IMR-90 (cell line): ENCODE data around the gene FBXW12. TPM values are rescaled to one million over a fixed set of nuclear protein-coding genes. Genes with fewer than 3 reads are reported as not detected.

ENCODE experiments used
- ATAC-seq: fragments of 200-7000 bp; cut with Tn5 transposase; 2 replicates; pipeline ENCODE4 v1.9.1; 2020; ENCODE audit warnings: low read depth, mild to moderate bottlenecking, moderate library complexity
- BruUV-seq: library from RNA; stranded (reverse); fragments of 400-500 nt; replicated peaks from 2 replicates; lab custom pipeline; 2021; lab: Mats Ljungman, UMichigan
- CTCF ChIA-PET: fragments of 300-600 bp; formaldehyde crosslinking; extraction: SDS; loops from one replicate; lab custom pipeline; 2021; ENCODE audit warnings: antibody characterized with exemption; lab: Yijun Ruan, JAX
- POLR2A ChIA-PET: fragments of 300-600 bp; sonication (Branson Sonifier 250); formaldehyde crosslinking; loops from one replicate; lab custom pipeline; 2022; ENCODE audit warnings: antibody characterized with exemption; ENCODE audit not compliant: unreplicated experiment; lab: Charles Lee
- DNase-seq: peaks from one replicate; pipeline ENCODE4 v3.0.0; 2013
- H2AFZ ChIP-seq: replicated peaks from 2 replicates; pipeline ENCODE3; 2013; ENCODE audit warnings: low read length, mild to moderate bottlenecking; ENCODE audit not compliant: poor library complexity
- H2AK5ac ChIP-seq: 2 replicates; pipeline ENCODE4 v1.6.1; 2013; ENCODE audit warnings: low read depth, low read length, inconsistent platforms
- H2AK9ac ChIP-seq: replicated peaks from 2 replicates; pipeline ENCODE3; 2013; ENCODE audit warnings: mild to moderate bottlenecking, low read depth, low read length, moderate library complexity; ENCODE audit not compliant: poor library complexity
- H2BK120ac ChIP-seq: 2 replicates; pipeline ENCODE4 v1.6.1; 2013; ENCODE audit warnings: low read depth, low read length, inconsistent platforms
- H2BK15ac ChIP-seq: 3 replicates; pipeline ENCODE4 v1.6.1; 2013; ENCODE audit warnings: low read depth, low read length, inconsistent platforms
- H2BK20ac ChIP-seq: 2 replicates; pipeline ENCODE4 v1.6.1; 2013; ENCODE audit warnings: low read depth, mild to moderate bottlenecking, inconsistent platforms, low read length, moderate library complexity
- H2BK5ac ChIP-seq: 2 replicates; pipeline ENCODE4 v1.6.1; 2013; ENCODE audit warnings: mild to moderate bottlenecking, low read depth, low read length, inconsistent platforms; ENCODE audit not compliant: poor library complexity, severe bottlenecking
- H3K14ac ChIP-seq: replicated peaks from 2 replicates; pipeline ENCODE4 v1.6.1; 2013; ENCODE audit warnings: low read depth, low read length, inconsistent platforms
- H3K18ac ChIP-seq: 2 replicates; pipeline ENCODE4 v1.6.1; 2013; ENCODE audit warnings: low read depth, low read length, control low read depth
- H3K23ac ChIP-seq: 2 replicates; pipeline ENCODE4 v1.6.1; 2013; ENCODE audit warnings: low read depth, low read length, inconsistent platforms
- H3K27ac ChIP-seq: 2 replicates; pipeline ENCODE4 v1.5.1; 2013; ENCODE audit warnings: mild to moderate bottlenecking, control low read depth, low read length; ENCODE audit not compliant: insufficient read depth
- H3K27me3 ChIP-seq: 2 replicates; pipeline ENCODE4 v1.6.1; 2013; ENCODE audit warnings: low read length; ENCODE audit not compliant: control insufficient read depth, insufficient read depth
- H3K36me3 ChIP-seq: 2 replicates; pipeline ENCODE4 v1.6.1; 2013; ENCODE audit warnings: low read length, mixed read lengths; ENCODE audit not compliant: control insufficient read depth, insufficient read depth
- H3K4ac ChIP-seq: 2 replicates; pipeline ENCODE4 v1.6.1; 2013; ENCODE audit warnings: low read depth, low read length, inconsistent platforms
- H3K4me1 ChIP-seq: 2 replicates; pipeline ENCODE4 v1.6.1; 2013; ENCODE audit warnings: low read length, mixed read lengths; ENCODE audit not compliant: control insufficient read depth, insufficient read depth
- H3K4me2 ChIP-seq: 2 replicates; pipeline ENCODE4 v1.6.1; 2013; ENCODE audit warnings: low read depth, mild to moderate bottlenecking, control low read depth, low read length, moderate library complexity
- H3K4me3 ChIP-seq: 2 replicates; pipeline ENCODE4 v1.5.1; 2013; ENCODE audit warnings: low read depth, mild to moderate bottlenecking, control low read depth, low read length, moderate library complexity; ENCODE audit not compliant: insufficient read depth
- H3K56ac ChIP-seq: 2 replicates; pipeline ENCODE4 v1.6.1; 2013; ENCODE audit warnings: low read length, inconsistent platforms; ENCODE audit not compliant: insufficient read depth; ENCODE audit errors: extremely low read depth
- H3K79me1 ChIP-seq, 2 experiments: 2 replicates each; pipeline ENCODE4 v1.6.1; 2013; ENCODE audit warnings: low read length in 2 of 2, inconsistent platforms in 1 of 2, low read depth in 1 of 2
- H3K9ac ChIP-seq: 2 replicates; pipeline ENCODE4 v1.6.1; 2013; ENCODE audit warnings: low read depth, low read length, control low read depth
- H3K9me1 ChIP-seq: 2 replicates; pipeline ENCODE4 v1.6.1; 2013; ENCODE audit warnings: low read length, inconsistent platforms; ENCODE audit not compliant: insufficient read depth
- H3K9me3 ChIP-seq: 2 replicates; pipeline ENCODE4 v1.6.1; 2013; ENCODE audit warnings: low read length; ENCODE audit not compliant: control insufficient read depth, insufficient read depth
- H4K20me1 ChIP-seq: 2 replicates; pipeline ENCODE4 v1.6.1; 2013; ENCODE audit warnings: low read length, inconsistent platforms; ENCODE audit not compliant: insufficient read depth
- H4K5ac ChIP-seq: 2 replicates; pipeline ENCODE4 v1.6.1; 2013; ENCODE audit warnings: mild to moderate bottlenecking, low read depth, low read length, control low read depth
- H4K8ac ChIP-seq, 2 experiments: 2 replicates each; pipeline ENCODE4 v1.6.1; 2013; ENCODE audit warnings: low read depth in 2 of 2, low read length in 2 of 2, control low read depth in 1 of 2, inconsistent platforms in 1 of 2
- H4K91ac ChIP-seq: 2 replicates; pipeline ENCODE4 v1.6.1; 2013; ENCODE audit warnings: low read depth, low read length, inconsistent platforms; ENCODE audit not compliant: insufficient read depth
- FOS ChIP-seq: fragments of 150-350 bp; IDR thresholded peaks from 2 replicates; pipeline ENCODE4 v1.6.1; 2016; ENCODE audit warnings: low read depth, low read length
- RAD21 ChIP-seq: IDR thresholded peaks from 2 replicates; pipeline ENCODE4 v1.6.1; 2012; ENCODE audit warnings: low read length, improper control_type of control experiment
- WGBS, 2 experiments: methylation state at CpG; one replicate each; pipeline versions ENCODE4 v1.1.5 to v1.1.7; 2013; ENCODE audit warnings: missing lambda C conversion rate in 2 of 2; ENCODE audit not compliant: insufficient read length in 1 of 2; ENCODE audit errors: extremely low coverage in 2 of 2; 5-methylcytosine and 5-hydroxymethylcytosine counted together
- dilution Hi-C: fragments of 300-500 bp; cut with HindIII; formaldehyde crosslinking; loops from one replicate; pipeline ENCODE4 v1.14.3; 2018; ENCODE audit warnings: low sequenced_read_pairs; ENCODE audit not compliant: unreplicated experiment
- in situ Hi-C: fragments of 300-500 bp; cut with MboI; formaldehyde crosslinking; loops from 3 replicates; pipeline ENCODE4 v1.14.3; 2019; ENCODE audit warnings: low sequenced_read_pairs, inconsistent platforms, mixed read lengths
- intact Hi-C: fragments of 100-400 bp; cut with micrococcal nuclease; formaldehyde crosslinking; loops from 2 replicates; pipeline ENCODE4 v1.10.0; 2022
- polyA plus RNA-seq, 3 experiments: library from polyadenylated mRNA; depleted of rRNA; stranded (reverse); fragments of >200 nt; gene quantifications; 2 replicates each; pipeline ENCODE4 v1.2.3, GENCODE V29; 2012; ENCODE audit warnings: low replicate concordance in 1 of 3
- total RNA-seq: library from RNA; depleted of rRNA; stranded (reverse); fragments of >200 nt; gene quantifications from 2 replicates; pipeline ENCODE4 v1.2.3, GENCODE V29; 2012

Gene FBXW12
- total and polyA plus RNA-seq, 2 of the 4 experiments (the other 2 are of a cell fraction): not detected

DNA sequence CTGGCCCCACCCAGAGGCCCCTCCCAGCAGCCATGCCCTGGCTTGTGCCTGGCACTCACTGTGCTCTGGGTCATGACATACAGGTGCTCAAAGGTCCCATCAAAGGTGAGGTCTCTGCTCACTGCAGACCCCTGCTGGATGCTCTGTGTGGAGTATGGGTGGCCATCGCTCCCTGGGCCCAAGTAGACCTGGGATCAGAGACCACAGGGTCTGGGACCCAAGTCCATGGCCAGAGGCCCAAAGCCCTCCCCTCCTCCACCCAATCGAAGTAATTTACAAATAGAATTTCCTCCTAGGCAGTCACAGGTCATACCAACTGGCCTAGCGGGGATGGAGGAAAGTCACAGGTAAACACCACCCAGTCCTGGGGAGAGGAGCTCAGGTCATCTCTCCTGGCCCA is 50.3 kb downstream of the FBXW12 start:
- H2BK15ac ChIP-seq: no peak overlapping the region
- H2BK20ac ChIP-seq: no peak overlapping the region
- dilution Hi-C loops (no loop called here), in situ Hi-C loops (no loop called here), intact Hi-C loops (no loop called here)
- H2BK120ac ChIP-seq: no peak overlapping the region
- no peak overlapping the region for H3K9ac ChIP-seq
- no peak for DNase-seq
- no peak overlapping the region for H2AK5ac ChIP-seq
- H4K5ac ChIP-seq: no peak overlapping the region
- ATAC-seq: no peak
- H3K27ac ChIP-seq: no peak overlapping the region
- H3K36me3 ChIP-seq: peaks cover 26% of the 10 kb centered on the region; the same call in 1 of the 2 replicates
- H3K18ac ChIP-seq: no peak overlapping the region
- H2AFZ ChIP-seq: no peak overlapping the region
- H3K23ac ChIP-seq: no peak overlapping the region
- H4K91ac ChIP-seq: no peak overlapping the region
- no peaks in the 10 kb centered on the region for H3K27me3 ChIP-seq
- no peak overlapping the region for H3K4ac ChIP-seq
- CTCF ChIA-PET: interaction anchor here (0.8 kb wide), 1 partner anchor 14 kb away, joined by 4 read pairs; no protein-coding TSS in a partner anchor
- H2BK5ac ChIP-seq: no peak overlapping the region
- POLR2A ChIA-PET: no interaction called here
- peaks cover 19% of the 10 kb centered on the region for H4K20me1 ChIP-seq
- H4K8ac ChIP-seq: no peak overlapping the region
- H3K4me2 ChIP-seq: no peak overlapping the region
- H3K4me1 ChIP-seq: peaks cover 16% of the 10 kb centered on the region
- no CpG with 5 or more reads among the region's 3 CpGs for WGBS, 2 experiments
- H3K9me1 ChIP-seq: 0 out of 2 replicates have a peak, but pooled peaks cover 9% of the 10 kb centered on the region
- BruUV-seq: no TSS peak
- no peak overlapping the region for H3K4me3 ChIP-seq
- H3K14ac ChIP-seq: no peak overlapping the region
- TF ChIP-seq FOS: no peak
- TF ChIP-seq RAD21: no peak
- peaks cover 17 to 46% of the 10 kb centered on the region in 2 experiments; a peak in 3 of 4 replicates for H3K79me1 ChIP-seq
- no peak overlapping the region for H2AK9ac ChIP-seq
- no peak overlapping the region for H3K56ac ChIP-seq
- H3K9me3 ChIP-seq: no peaks in the 10 kb centered on the region
